D721Med (cell line): Measurements from ENCODE around the gene ABI3BP.

ENCODE experiments used
- DNase-seq: peaks from one replicate; pipeline ENCODE4 v3.0.0; 2011; ENCODE audit warnings: low spot score; ENCODE audit not compliant: insufficient read length
- FAIRE-seq: peaks from 2 replicates; lab custom pipeline; 2011; peaks lifted over from hg19 to GRCh38; lab: Jason Lieb, UNC
- TF ChIP-seq, protein P1 (sequence below): IDR thresholded peaks from 2 replicates; pipeline ENCODE4 v1.5.1; 2012; ENCODE audit warnings: mild to moderate bottlenecking, control low read depth; ENCODE audit not compliant: insufficient read depth; ENCODE audit errors: missing control alignments

The ABI3BP gene

DNA sequence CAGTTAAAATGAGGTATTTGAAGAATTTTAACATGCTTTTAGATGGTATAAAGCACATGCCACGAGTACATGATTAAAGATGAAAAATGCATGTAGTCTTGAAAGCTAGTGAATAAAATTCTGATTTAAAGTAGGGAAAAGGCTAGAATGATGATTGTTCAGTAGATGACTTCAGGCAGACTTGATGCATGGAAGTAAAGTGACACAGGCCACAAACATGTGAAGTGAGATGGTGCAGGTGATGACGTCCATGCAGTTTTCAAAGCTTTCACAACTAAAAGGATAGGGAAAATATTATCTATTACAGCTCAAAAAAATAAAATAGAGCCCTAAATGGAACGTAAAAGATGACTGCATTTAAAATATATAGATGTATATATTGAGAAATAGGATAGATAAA lies 143.1 kb downstream of the ABI3BP start:
- FAIRE-seq: no peak

DNA sequence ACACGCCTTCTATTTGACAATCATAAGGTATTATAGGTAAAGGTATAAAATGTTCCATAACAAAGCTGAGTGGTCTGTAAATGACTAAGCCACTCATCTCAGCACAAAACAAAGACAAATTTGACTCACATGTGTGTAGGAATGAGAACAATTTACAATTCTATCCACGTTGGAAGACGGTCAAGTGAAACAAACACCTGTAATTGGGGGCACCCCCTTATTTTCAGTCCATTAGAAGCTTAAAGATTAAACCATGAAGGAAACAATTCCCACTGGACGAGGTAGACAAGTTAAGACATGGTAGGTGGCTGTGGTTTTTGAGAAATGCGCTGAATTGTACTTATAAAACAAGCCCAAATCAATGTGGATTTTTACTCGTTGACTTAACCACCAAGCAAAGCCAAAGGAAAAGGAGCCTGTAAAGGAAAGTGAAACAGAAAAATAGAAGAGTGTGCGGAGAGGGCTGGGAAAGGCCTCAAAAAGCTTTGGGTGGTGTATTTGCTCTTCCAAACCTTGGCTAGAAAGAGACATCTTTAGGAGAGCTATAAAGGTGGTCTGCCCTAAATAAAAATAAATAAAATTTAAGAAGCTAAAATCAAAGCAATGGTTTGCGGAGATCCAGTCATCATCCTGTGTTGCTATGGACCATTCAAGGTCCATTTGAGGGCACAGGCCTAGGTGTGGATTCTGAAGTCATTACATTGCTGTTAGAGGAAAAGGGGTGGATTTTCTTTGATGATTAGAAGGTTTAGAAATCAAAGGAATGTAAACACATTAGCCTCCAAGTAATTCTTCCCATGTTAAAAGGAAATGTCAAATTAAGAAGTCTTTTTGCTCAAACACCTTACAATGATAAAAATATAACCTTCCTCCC lies 148.9 kb downstream of the ABI3BP start:
- no peak for DNase-seq
- TF ChIP-seq, protein P1, sequence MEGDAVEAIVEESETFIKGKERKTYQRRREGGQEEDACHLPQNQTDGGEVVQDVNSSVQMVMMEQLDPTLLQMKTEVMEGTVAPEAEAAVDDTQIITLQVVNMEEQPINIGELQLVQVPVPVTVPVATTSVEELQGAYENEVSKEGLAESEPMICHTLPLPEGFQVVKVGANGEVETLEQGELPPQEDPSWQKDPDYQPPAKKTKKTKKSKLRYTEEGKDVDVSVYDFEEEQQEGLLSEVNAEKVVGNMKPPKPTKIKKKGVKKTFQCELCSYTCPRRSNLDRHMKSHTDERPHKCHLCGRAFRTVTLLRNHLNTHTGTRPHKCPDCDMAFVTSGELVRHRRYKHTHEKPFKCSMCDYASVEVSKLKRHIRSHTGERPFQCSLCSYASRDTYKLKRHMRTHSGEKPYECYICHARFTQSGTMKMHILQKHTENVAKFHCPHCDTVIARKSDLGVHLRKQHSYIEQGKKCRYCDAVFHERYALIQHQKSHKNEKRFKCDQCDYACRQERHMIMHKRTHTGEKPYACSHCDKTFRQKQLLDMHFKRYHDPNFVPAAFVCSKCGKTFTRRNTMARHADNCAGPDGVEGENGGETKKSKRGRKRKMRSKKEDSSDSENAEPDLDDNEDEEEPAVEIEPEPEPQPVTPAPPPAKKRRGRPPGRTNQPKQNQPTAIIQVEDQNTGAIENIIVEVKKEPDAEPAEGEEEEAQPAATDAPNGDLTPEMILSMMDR: no peak
- FAIRE-seq: no peak

More for the DNA sequence above, 143.1 kb downstream of the ABI3BP start:
- no peak for DNase-seq
- TF ChIP-seq, protein P1: no peak

DNA sequence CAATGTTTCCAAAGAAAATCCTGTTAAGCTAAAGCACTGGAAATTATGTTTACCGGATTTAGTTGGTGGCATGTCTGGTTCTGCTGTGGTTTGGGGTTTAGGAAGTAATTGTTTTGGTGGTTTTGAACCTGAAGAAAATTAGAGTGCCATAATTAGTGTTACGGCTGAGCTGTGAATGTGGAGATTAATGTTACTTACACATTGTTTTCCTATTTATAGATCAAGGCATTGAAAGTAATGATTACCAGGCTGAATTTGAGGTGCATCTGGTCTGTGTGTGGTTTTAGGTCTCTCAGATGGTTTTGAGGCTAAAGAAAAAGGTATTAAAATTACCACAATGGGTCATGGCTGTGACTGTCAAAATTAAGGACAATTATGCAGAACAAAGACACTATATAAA lies 155.1 kb downstream of the ABI3BP start:
- FAIRE-seq: no peak
- TF ChIP-seq, protein P1: no peak

DNA sequence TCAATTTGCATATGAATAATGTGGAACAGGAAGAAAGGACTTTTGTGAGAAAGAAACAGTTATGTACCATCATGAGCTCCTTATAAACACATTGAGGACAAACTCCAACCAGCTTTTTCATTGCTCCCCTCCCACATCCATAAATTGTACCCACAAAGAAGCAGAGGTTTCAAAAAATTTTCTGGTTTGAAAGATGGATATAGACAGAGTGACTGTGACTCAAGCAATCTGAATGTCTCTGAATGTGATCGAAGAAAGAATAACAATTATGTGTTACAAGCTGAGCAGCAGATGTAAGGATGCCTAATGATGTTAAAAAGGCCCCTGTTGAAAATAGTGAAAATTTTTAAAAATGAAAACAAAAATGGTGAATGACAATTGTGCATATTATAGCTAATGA lies 156.6 kb downstream of the ABI3BP start:
- DNase-seq (no peak), FAIRE-seq (no peak)
- TF ChIP-seq, protein P1: no peak

More for the DNA sequence above, 155.1 kb downstream of the ABI3BP start:
- DNase-seq: no peak

DNA sequence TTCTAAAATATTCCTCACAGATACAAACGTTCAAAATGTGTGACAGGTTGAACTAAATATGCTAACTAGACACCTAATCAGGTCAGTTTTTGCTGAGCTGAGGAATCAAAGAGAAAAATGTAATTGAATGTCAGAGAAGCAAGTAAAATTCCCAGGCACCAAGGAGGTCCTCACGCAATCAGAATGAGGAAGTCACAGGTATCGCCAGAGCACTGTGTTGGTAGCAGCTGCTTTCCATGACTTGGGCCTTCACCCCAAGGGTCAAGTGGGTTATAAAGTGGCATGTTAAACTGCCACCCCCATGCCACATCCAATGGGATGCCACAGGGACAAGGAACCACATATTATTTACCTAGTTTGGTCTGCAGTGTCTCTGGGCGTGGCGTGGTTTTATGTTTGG lies 158.9 kb downstream of the ABI3BP start:
- TF ChIP-seq, protein P1: no peak
- FAIRE-seq (no peak), DNase-seq (no peak)

DNA sequence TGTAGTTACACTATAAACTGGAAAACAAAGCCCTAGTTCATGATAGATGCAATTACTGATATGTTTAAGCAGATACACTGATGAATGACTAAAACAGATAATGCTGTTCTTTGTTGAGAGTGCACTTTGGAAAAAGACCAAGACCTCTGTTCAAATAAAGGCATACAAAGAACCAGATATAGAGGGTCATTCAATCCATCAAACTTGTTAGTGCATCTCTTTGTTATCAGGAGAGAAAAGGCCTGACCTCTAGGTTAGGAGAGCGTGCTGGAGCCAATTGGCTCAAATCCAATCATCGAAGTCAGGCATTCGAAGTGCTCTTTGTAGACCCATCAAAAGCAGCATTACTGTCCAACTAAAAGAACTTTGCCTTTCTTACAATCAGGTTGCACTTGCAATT lies 159.7 kb downstream of the ABI3BP start:
- TF ChIP-seq, protein P1: no peak
- no peak for FAIRE-seq
- DNase-seq: no peak

DNA sequence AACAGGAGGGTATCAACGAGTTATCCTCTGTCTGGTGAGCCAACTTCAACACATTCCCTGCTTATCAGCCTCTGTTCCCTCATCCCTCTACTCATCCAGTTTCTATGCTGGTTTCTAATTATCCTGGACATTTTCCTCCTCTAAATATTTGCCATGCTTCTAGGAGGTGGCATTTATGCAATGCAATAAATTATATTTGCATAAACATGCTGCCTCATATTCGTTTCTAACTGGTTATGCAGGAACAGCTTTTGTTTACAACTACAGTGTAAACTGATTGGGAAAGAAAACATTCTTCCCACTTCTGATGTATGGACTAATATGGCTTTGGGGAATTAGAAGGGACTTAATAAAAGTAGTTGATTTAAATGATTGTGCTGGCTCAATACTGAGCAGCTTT lies 161.6 kb downstream of the ABI3BP start:
- DNase-seq: no peak
- FAIRE-seq: no peak
- TF ChIP-seq, protein P1: no peak
